Esophagus (tissue), 2 donors: Measurements from ENCODE around the gene FYN. TPM values are rescaled to one million over a fixed set of nuclear protein-coding genes. Genes with fewer than 3 reads are reported as not detected.

Source experiments
- H3K27ac ChIP-seq, 2 donors: one replicate each; pipeline ENCODE4 v1.5.1; 2013; ENCODE audit warnings: low read depth in 2 of 2, mild to moderate bottlenecking in 2 of 2, inconsistent platforms in 1 of 2, low read length in 1 of 2, moderate library complexity in 1 of 2
- H3K27me3 ChIP-seq, 2 donors: one replicate each; pipeline ENCODE4 v1.6.1; 2013; ENCODE audit warnings: low read length in 2 of 2, control low read depth in 1 of 2, mild to moderate bottlenecking in 1 of 2; ENCODE audit not compliant: insufficient read depth in 2 of 2, control insufficient read depth in 1 of 2
- H3K36me3 ChIP-seq, 2 donors: one replicate each; pipeline ENCODE4 v1.6.1; 2013; ENCODE audit warnings: low read length in 1 of 2; ENCODE audit not compliant: control insufficient read depth in 2 of 2, insufficient read depth in 2 of 2
- H3K4me1 ChIP-seq, 2 donors: one replicate each; pipeline ENCODE4 v1.6.1; 2013; ENCODE audit warnings: low read length in 1 of 2; ENCODE audit not compliant: control insufficient read depth in 2 of 2, insufficient read depth in 2 of 2
- H3K4me3 ChIP-seq, 2 donors: one replicate each; pipeline ENCODE4 v1.5.1; 2013; ENCODE audit warnings: low read length in 2 of 2, mild to moderate bottlenecking in 2 of 2, low read depth in 1 of 2, moderate library complexity in 1 of 2
- H3K9me3 ChIP-seq, 2 donors: one replicate each; pipeline ENCODE4 v1.6.1; 2013; ENCODE audit warnings: mild to moderate bottlenecking in 2 of 2, low read depth in 1 of 2, low read length in 1 of 2, moderate library complexity in 1 of 2; ENCODE audit not compliant: control insufficient read depth in 2 of 2, insufficient read depth in 1 of 2
- WGBS, 2 donors: extraction: QIAGEN DNeasy Blood & Tissue Kit; methylation state at CpG; one replicate each; pipeline ENCODE4 v1.1.7; 2013; 5-methylcytosine and 5-hydroxymethylcytosine counted together
- polyA plus RNA-seq, 2 donors: library from polyadenylated mRNA; stranded (reverse); fragments of 200-250 nt; gene quantifications; one replicate each; pipeline ENCODE4 v1.2.3, GENCODE V29; 2013
- donor health status: healthy with polysubstance abuse.
- donor health status: Bipolar disorder and iron deficiency.

FYN gene
- polyA plus RNA-seq, 2 donors = 6.7 to 8.4 TPM

GRCh38 chr6:111734068-111735061 lies 138.9 kb downstream of the FYN start:
- Histone ChIP-seq H3K27ac (no peak overlapping the region), H3K4me1 (peaks cover 0 to 2% of the 10 kb centered on the region in 2 donors), H3K4me3 (no peak overlapping the region), H3K36me3 (peaks cover 0 to 3% of the 10 kb centered on the region in 2 donors), H3K9me3 (peaks cover 4 to 7% of the 10 kb centered on the region in 2 donors), H3K27me3 (no peaks in the 10 kb centered on the region)
- WGBS, 2 donors = 50 to 54% methylated on average over 4 of the region's 4 CpGs

GRCh38 chr6:111732390-111732789 lies 140.9 kb downstream of the FYN start:
- Histone ChIP-seq H3K36me3 (peaks cover 0 to 3% of the 10 kb centered on the region in 2 donors), H3K27me3 (no peaks in the 10 kb centered on the region), H3K4me3 (no peak overlapping the region), H3K27ac (no peak overlapping the region), H3K9me3 (peaks cover 4 to 7% of the 10 kb centered on the region in 2 donors), H3K4me1 (peaks cover 0 to 2% of the 10 kb centered on the region in 2 donors)
- WGBS, 2 donors = 90 to 95% methylated on average over 7 of the region's 7 CpGs

- WGBS, 2 donors = 65 to 72% methylated on average over 6 of the region's 6 CpGs
- Histone ChIP-seq H3K9me3 (peaks cover 4 to 7% of the 10 kb centered on the region in 2 donors), H3K4me3 (no peak overlapping the region), H3K4me1 (peaks cover 0 to 2% of the 10 kb centered on the region in 2 donors), H3K27ac (no peak overlapping the region), H3K36me3 (peaks cover 0 to 3% of the 10 kb centered on the region in 2 donors), H3K27me3 (no peaks in the 10 kb centered on the region)
Observed at GRCh38 chr6:111731456-111732195, 141.6 kb downstream of the FYN start.

GRCh38 chr6:111730864-111731263 lies 142.4 kb downstream of the FYN start:
- no peaks in the 10 kb centered on the region for H3K27me3 ChIP-seq
- H3K4me3 ChIP-seq = no peak overlapping the region
- H3K27ac ChIP-seq = peak overlapping the region in 1 of 2 donors; percentile 24
- WGBS, 2 donors = 62 to 68% methylated on average over 11 of the region's 11 CpGs
- peaks cover 0 to 2% of the 10 kb centered on the region in 2 donors for H3K4me1 ChIP-seq
- H3K36me3 ChIP-seq = peaks cover 0 to 3% of the 10 kb centered on the region in 2 donors
- peaks cover 4 to 7% of the 10 kb centered on the region in 2 donors for H3K9me3 ChIP-seq

- H3K9me3 ChIP-seq = peaks cover 3 to 6% of the 10 kb centered on the region in 2 donors
- 84 to 91% methylated on average over 3 of the region's 3 CpGs for WGBS, 2 donors
- no peak overlapping the region for H3K4me3 ChIP-seq
- H3K36me3 ChIP-seq = peaks cover 0 to 3% of the 10 kb centered on the region in 2 donors
- no peak overlapping the region for H3K27ac ChIP-seq
- H3K27me3 ChIP-seq = no peaks in the 10 kb centered on the region
- H3K4me1 ChIP-seq = peaks cover 0 to 2% of the 10 kb centered on the region in 2 donors
Observed at GRCh38 chr6:111727802-111728201, 145.4 kb downstream of the FYN start.

- peaks cover 0 to 2% of the 10 kb centered on the region in 2 donors for H3K4me1 ChIP-seq
- no peak overlapping the region for H3K27ac ChIP-seq
- H3K9me3 ChIP-seq = no peaks in the 10 kb centered on the region
- H3K27me3 ChIP-seq = no peaks in the 10 kb centered on the region
- no peak overlapping the region for H3K4me3 ChIP-seq
- no peaks in the 10 kb centered on the region for H3K36me3 ChIP-seq
- WGBS, 2 donors = 92 to 95% methylated on average over 5 of the region's 5 CpGs
Observed at GRCh38 chr6:111727041-111727440, 146.2 kb downstream of the FYN start.

GRCh38 chr6:111725446-111726112 lies 147.7 kb downstream of the FYN start:
- Histone ChIP-seq H3K9me3 (no peaks in the 10 kb centered on the region), H3K27me3 (no peaks in the 10 kb centered on the region), H3K4me3 (no peak overlapping the region), H3K36me3 (no peaks in the 10 kb centered on the region), H3K4me1 (no peaks in the 10 kb centered on the region), H3K27ac (no peak overlapping the region)
- WGBS, 2 donors = 84 to 86% methylated on average over 7 of the region's 7 CpGs

GRCh38 chr6:111724505-111724904 lies 148.7 kb downstream of the FYN start:
- H3K36me3 ChIP-seq = no peaks in the 10 kb centered on the region
- H3K4me1 ChIP-seq = no peaks in the 10 kb centered on the region
- 31 to 49% methylated on average over 3 of the region's 3 CpGs for WGBS, 2 donors
- no peak overlapping the region for H3K4me3 ChIP-seq
- H3K9me3 ChIP-seq = no peaks in the 10 kb centered on the region
- H3K27ac ChIP-seq = no peak overlapping the region
- no peaks in the 10 kb centered on the region for H3K27me3 ChIP-seq

- Histone ChIP-seq H3K4me1 (no peaks in the 10 kb centered on the region), H3K27ac (no peak overlapping the region)
- WGBS, 2 donors = 84 to 90% methylated on average over 5 of the region's 5 CpGs
Observed at GRCh38 chr6:111724039-111724438, 149.2 kb downstream of the FYN start.

More at GRCh38 chr6:111724039-111724438, 149.2 kb downstream of the FYN start:
- no peak overlapping the region for H3K4me3 ChIP-seq
- no peaks in the 10 kb centered on the region for H3K36me3 ChIP-seq
- H3K27me3 ChIP-seq = no peaks in the 10 kb centered on the region
- H3K9me3 ChIP-seq = no peaks in the 10 kb centered on the region
